Inflammatory macrophage treated with lipopolysaccharide for 4 hours (primary cell): ENCODE results near the gene MRAP2.
"Not testable (repeated sequence)": the region's sequence is repeated elsewhere in the genome, so short reads cannot be mapped to it uniquely, and the experiment has no call there.

Experiments
- DNase-seq: peaks from one replicate; pipeline ENCODE4 v3.0.0-alpha.2; 2020

MRAP2 gene

DNA sequence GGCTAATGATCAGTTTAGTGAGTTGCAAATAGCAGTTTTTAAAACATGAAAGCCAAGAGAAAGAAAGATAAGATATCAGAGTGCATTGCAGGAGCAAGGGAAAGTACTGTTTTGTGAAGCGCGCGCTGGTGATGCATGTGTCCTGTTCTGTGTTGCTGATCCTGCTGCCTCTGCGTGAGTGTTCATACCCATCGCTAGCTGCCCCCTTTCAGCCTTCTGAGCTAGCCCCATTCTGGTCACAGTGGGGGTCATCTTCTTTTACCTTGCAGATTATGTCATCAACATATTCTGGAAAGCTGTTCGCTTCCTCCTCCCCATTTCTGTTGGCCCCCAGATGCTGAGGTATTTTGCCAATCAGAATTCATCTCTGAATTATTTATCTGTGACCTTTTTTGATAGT, 1.9 kb downstream of the MRAP2 start:
- DNase-seq: no peak

DNA sequence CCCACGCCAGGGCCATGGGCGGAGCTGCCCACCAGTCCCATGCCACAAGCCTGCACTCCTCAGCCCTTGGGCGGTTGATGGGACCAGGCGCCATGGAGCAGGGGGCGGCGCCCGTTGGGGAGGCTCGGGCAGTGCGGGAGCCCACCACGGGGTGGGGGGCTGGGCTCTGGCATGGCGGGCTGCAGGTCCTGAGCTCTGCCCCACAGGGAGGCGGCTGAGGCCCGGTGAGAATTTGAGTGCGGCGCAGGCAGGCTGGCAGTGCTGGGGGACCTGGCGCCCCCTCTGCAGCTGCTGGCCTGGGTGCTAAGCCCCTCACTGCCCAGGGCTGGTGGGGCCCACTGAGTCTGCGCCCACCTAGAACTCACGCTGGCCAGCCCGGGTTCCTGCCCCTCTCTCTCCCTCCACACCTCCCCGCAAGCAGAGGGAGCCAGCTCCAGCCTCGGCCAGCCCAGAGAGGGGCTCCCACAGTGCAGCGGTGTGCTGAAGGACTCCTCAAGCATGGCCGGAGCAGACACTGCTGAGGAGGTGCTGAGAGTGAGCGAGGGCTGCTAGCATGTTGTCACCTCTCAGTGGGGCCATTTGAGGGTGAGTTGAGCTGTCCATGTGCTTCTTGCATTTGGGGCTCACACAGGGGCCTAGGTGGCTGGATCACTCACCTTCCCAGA, 4.0 kb downstream of the MRAP2 start:
- DNase-seq: no peak

DNA sequence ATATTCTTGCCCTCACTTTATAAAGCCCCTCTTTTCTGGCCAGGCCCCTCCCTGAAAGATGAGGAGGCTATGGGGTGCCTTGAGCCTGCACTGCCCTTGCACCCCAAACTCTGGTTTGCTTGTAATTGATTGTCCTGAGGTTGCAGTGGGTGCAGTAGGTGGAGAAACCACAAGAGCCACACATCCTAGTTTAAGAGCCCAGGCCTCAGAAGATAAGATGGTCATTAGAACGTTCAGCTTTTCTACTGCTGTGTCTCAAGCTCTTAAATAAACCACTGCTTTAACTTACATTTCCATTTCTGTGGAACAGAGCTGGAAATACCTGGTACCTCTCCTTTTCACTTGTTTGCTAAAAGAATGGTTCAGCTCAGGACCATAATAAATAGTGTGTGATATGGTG, 9.0 kb downstream of the MRAP2 start:
- DNase-seq: no peak

DNA sequence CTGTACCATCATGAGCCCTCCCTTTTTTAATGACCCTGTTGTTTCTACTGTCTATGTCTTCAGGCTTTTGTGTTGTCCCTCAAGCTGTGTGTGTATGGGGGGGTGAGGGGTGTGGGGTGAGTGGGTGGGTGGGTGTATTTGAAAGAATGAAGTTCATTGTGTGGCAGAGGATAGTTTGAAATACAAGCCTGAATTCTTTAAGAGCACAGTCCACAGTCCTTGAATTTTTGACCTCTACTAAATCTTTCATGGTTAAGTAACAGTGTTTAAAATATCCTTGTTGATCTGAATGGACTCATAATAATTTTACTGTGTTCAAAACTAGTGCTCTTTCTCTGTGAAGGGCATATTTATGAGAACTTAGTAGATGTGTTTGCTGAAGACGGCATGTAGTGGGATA, 10.0 kb downstream of the MRAP2 start:
- DNase-seq: no peak

DNA sequence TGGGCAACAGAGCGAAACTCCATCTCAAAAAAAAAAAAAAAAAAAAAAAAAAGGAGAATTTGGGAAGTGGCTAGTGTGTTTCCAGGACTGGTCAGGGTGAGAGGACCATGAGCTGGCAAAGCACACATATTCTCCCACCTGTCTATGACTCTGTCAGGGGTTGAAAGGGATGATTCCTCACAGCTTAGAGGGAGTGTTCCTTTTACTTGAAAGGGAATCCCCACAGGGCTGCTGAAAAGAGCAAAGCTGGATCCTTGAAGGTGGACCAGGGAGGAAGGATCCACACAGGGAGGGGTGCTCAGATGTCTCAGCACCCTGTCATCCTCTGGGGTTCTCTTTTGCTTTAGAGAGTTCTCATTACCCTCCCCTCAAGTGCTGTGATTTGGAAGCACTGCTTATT, 13.2 kb downstream of the MRAP2 start:
- no peak for DNase-seq

DNA sequence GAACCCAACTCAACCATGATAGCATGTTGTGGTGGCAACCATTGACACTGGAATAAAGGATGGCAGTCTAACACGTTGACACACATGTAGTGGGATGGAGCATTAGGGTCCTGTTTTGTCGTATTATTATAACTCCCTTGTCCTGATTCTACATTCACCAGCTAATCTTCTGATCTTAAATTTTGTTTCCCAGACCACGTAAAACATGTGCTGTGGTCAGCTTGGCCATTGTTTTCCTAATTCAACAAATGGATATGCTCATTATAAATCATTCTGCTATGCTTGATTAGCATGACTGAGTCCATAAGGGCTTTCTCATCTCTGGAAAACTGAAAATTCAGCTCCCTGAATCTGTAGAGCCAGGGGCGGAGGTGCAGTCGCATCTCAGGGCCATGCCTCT, 15.0 kb downstream of the MRAP2 start:
- DNase-seq: no peak

DNA sequence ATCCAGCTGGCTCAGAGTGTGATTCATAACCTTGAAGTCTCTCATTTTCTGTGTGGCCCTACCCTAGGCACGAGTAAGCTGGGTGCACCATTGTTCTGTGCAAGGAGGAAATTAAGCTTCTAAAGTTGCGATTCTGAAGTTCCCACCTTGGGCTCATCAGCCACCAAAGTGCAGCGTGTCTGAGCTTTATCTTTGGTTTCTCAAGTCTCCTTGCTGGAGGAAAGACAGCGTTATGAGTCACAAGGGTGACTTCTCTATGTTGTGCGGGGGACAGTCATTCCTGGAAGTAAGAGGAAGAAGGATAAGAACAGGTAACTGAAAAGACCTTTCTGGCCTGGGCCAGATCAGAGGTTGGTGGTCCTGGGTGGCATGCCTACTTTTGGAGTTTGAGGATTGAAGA, 16.8 kb downstream of the MRAP2 start:
- DNase-seq: no peak

DNA sequence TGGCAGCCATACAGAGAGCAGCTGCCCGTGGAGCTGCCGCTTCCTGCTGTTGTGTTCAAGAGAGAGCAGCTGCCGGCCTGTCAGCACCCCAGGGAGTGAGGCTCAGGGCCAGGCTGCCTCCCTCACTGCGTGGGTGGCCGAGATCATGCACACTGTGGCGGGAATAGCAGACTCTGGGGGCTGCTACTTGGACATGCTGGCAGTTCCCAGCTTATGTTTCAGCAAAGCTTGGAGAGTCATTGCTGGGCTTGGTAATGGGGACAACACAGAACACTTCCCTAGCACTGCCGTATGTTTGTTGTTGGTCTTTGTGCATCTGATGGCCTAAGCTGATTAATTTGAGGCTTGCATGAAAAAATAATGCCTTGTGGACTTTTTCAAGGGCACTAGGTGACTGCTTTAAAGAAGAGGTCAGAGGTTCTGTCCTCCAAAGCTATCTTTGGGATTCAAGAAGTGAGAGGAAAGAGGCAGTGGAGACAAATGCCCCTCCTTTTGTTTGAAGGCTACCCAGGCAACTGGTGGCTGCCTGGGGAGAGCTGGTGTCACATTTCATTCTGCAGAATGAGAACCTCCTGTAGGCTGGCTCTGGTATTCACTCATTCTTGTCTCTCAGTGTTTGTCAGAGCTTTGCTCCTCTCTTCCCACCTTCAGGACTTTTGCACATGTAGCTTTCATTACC, 18.8 kb downstream of the MRAP2 start:
- no peak for DNase-seq

DNA sequence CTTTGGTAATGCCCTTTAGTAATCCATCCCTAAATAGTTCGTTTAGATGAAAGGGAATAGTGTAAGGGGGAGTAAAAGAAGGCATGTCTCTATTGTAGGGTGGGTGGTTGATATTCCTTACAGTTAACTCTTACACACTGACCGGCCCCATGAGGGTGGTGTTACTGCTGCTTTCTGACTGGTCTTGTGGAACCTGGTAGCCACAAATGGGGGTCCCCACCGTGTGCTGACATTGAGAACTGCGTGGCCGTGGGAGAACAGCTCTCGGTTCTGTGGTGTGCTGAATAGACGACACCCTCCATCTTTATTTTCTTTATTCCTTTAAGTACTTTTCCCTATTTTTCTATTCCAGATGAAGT, 19.3 kb downstream of the MRAP2 start:
- no peak for DNase-seq

DNA sequence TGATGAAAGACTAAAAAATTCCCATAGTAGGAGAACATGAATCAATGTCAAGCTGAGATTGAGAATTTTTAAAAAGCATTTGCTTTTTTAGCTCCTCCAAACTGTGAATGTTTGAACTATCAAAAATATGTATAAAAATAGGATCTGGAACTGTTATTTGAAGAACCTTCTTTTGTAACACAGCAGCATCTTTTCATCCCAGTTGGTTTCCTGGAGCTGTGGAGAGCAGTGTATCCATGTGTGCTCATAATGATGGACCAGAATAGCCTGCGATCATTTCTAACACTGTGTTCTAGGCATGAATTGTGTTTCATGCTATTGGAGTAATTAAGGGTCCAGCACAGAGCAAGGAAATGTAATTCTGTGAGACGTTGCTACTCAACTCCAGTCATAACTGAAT, 22.1 kb downstream of the MRAP2 start:
- no peak for DNase-seq

DNA sequence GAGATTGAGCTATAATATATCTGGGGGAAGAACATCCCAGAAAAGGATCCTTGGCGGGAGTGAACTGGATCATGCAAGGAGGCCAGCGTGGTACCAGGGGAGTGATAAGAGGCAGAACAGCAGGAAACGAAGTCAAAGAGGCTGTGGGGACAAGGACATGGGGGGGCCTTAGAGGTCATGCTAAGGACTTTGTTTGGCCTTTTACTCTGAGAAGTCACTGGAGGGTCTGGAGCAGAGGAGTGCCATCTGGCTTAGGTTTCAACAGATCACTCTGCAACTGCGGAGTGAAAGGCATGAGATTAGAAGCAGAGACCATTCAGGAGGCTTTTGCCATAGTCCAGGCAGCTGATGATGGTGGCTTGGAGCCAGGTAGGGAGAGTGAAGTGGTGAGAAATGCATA, 24.3 kb downstream of the MRAP2 start:
- DNase-seq: no peak

DNA sequence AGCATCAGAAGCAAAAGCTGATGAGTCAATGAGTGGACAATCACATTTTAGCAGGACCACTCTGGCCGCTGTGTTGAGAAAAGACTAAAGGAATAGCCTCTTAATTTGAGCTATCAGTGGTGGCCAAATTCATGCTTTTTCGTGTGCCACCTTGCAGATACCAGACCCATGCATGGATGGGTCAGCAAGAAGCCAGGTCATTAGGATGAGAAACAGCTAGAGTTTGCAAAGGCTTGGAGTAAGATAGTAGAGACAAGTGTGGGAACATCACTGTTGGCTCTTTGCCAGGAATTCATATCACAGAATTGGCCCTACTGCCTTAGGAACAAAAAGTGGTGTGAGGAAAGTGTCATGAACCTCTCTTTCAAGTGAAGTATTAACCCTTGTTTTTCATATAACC, 25.5 kb downstream of the MRAP2 start:
- DNase-seq: no peak

DNA sequence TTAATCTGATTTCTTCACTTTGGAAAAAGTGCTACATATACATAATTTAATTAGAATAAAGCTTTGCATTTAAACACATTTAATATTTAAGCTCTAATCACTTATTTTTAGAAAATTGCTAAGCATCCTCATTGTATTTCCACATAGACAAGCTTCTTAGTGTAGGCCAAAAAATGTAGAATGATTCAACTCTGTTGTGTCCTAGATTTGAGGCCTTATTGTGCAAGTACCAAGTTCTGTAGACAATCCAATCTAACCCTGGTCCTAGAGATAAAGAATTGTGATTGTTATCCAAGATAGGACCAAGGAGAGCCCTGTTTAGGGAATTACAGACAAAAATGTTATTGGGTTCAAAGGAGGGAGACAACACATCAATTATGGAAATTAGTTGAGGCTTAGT, 27.6 kb downstream of the MRAP2 start:
- DNase-seq: no peak

DNA sequence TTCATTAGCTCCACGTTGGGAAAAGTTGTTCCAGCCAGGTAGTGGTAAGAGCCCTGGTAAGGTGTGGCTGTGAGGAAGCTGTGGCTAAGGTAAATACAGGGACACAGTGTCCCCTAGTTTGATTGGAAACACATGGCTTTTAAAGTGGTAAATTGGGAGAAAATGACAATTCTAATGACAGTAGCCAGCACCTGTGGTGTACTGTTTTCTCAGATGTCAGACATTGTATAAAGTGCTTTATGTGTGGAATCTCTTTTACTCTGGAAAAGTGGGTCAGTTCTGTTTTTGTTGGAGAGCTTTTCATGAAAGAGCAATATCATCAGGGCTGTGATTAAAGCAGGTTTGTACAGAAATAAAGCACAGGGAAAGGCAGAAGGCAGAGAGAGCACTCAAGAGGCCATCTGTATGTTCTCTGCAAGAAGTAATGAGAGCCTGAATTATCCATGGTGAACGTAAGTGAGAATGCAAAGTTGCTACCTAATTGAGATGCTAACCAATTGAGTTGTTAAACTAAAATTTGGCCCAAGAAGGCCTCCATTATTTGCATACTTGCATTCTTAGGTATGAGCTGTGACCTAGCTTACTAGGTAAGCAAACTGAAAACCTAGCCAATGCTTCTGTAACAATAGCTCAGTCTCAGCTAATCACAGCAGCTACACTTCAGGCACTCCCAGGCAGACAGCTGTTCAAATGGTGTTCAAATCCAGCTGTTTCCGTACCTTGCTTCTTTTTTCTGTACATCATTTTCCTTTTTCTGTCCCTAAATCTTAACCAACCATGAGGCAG, 28.2 kb downstream of the MRAP2 start:
- no peak for DNase-seq

DNA sequence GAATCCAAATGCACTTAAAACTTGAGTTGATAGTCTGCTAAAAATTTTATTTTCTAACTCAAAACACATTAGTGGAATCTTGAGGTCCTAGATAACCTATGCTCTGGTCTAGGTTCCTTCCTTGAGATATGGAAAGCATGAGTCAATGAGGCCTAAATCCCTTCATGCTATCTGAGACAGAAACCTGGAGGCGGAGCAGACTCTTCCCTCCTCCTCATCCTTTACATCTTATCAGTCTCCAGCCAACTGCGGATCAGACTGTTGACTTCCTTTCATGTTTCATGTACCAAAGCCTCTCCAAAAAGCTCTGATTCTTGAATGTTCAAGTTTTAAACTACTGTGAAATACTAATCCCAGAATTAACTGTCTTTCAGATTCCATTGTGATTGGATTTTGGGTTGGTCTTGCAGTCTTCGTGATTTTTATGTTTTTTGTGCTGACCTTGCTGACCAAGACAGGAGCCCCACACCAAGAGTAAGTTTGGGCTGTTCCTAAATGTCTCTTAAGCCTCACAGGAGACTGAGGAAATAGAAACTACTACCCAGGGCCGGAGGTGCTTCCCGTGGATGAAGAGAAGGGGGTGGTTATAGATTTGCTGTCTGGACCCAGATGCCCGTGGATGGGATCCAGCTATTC, 29.1 kb downstream of the MRAP2 start:
- DNase-seq: no peak

DNA sequence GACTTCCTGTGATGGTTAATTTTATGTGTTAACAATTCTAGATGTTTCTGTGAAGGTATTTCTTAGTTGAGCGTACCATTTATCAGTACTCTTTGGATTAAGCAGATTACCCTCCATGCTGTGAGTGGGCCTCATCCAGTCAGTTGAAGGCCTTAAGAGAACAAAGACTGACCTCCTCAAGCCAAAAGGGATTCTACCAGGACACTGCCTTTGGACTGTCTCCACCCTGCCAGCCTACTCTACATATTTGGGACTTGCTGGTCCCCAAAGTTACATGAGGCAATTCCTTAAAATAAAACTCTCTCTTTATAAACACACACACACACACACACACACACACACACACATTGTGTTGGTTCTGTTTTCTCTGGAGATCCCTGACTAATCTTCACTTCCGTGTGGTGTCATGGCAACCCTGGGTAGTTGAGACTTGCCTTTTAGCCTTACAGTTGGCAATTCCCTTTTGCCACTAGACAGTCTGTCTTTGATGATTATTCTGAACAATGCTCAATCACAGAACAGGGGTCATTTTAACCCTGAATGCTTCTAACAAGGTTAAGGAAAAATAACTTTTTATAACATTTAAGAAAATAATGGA, 32.2 kb downstream of the MRAP2 start:
- DNase-seq: no peak

DNA sequence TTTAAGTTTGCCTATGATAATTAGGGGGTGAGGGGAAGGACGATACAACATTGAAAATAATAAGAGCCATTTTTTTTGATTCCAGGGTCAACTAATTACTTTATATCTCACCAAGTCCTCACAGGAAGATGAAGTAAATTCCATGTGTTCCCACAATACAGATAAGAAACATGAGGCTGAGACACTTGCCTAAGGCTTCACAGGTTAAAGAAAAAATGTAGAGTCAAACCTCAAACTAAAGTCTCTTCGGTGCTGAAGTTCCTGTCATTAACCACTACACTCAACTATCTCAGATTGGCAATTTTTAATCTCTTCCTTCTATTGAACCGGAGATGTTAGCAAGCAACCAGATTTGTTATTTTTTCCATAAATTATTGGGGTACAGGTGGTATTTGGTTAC, 33.0 kb downstream of the MRAP2 start:
- DNase-seq: no peak

DNA sequence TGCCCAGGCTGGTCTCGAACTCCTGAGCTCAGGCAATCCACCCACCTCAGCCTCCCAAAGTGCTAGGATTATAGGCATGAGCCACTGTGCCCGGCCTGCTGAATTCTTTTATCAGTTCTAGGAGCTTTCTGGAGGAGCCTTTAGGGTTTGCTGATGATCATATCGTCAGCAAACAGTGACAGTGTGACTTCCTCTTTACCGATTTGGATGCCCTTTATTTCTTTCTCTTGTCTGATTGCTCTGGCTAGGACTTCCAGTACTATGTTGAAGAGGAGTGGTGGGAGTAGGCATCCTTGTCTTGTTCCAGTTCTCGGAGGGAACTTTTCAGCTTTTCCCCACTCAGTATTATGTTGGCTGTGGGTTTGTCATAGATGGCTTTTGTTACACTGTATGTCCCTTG, 35.3 kb downstream of the MRAP2 start:
- DNase-seq: not testable (repeated sequence)

DNA sequence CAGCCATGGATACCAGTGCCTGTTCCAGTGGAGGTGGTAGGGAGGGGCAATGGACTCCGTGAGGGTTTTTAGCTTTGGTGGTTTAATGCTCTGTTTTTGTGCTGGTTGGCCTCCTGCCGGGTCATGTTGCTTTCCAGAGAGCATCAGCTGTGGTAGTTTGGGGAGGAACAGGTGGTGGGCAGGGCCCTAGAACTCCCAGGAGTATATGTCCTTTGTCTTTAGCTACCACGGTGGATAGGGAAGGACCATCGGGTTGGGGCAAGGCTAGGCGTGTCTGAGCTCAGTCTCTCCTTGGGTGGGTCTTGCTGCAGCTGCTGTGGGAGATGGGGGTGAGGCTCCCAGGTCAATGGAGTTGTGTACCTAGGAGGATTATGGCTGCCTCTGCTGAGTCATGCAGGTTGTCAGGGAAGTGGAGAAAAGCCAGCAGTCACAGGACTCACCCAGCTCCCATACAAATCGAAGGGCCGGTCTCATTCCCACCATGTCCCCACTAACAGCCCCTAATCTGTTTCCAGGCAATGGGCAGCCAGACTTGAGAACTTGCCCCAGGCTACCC, 38.9 kb downstream of the MRAP2 start:
- DNase-seq: no peak

DNA sequence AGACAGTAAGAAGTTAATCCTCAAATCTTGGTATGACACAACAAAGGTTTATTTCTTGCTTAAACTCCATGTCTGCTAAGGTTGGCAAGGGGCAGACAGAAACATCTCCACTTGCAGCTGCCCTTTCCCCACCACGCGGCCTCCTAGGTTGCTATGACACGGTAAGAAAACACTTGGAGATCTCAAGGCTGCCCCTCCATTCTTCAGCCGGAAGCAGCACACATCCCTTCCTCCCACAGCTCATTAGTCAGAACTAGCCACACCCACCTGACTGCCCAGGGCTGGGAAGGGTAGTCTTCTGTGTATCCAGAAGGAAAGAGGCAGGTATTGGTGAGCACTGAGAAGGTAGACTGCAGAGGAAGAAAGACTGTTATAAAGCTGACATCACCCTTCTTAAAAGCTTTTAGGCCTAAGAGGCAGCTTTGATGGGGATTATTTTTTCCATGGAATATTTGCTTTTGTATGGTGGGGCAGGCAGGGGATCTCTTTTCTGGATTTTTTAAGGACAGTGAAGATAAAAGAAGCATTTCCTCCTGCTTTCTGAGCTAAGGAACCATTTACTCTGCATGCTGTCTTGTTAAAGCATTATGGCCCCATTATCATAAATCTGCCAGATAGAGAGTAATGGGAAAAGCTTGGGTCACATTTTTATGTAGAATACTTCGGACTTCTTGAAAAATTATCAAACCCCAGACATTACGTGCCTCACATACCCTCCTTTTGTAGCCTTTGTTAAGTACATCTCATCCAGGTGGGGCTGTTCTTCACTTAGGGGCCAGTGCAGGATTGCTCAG, 41.6 kb downstream of the MRAP2 start:
- no peak for DNase-seq

DNA sequence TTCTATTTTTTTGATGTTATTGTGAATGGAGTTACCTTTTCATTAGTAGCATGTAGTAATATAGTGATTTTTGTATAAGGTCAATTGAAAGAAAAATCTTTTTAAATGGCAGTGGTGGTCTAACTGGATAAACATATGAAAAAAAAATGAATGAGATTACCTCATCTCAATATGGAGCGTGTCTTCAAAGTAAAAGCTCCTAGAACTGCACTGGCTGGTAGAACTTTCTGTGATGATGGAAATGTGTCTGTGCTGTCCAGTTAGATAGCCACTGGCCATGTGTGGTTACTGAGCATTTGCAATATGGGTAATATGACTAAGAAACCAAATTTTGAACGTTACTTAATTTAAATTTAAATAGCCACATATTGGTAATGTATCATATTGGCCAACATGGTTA, 44.1 kb downstream of the MRAP2 start:
- DNase-seq: no peak

DNA sequence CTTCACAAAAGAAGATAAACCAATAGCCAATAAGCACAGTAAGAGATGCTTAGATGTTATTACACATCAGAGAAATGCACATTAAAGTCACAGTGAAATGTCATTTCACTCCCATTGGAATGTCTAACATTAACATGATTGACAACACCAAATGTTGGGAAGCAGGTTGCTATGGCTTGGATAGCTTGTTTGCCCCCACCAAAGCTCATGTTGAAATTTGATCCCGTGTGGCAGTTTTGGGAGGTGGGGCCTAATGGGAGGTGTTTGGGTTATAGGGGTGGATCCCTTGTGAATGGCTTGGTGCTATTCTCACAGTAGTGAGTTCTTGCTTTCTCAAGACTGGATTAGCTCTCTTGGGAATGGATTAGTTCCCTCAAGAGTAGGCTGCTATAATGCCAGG, 44.8 kb downstream of the MRAP2 start:
- DNase-seq: no peak
